ENCODE results near the gene SP8. TPM values are rescaled to one million over a fixed set of nuclear protein-coding genes. Genes with fewer than 3 reads are reported as not detected.

The SP8 gene
- total RNA-seq, 2 experiments from 2014 or later = not detected

DNA sequence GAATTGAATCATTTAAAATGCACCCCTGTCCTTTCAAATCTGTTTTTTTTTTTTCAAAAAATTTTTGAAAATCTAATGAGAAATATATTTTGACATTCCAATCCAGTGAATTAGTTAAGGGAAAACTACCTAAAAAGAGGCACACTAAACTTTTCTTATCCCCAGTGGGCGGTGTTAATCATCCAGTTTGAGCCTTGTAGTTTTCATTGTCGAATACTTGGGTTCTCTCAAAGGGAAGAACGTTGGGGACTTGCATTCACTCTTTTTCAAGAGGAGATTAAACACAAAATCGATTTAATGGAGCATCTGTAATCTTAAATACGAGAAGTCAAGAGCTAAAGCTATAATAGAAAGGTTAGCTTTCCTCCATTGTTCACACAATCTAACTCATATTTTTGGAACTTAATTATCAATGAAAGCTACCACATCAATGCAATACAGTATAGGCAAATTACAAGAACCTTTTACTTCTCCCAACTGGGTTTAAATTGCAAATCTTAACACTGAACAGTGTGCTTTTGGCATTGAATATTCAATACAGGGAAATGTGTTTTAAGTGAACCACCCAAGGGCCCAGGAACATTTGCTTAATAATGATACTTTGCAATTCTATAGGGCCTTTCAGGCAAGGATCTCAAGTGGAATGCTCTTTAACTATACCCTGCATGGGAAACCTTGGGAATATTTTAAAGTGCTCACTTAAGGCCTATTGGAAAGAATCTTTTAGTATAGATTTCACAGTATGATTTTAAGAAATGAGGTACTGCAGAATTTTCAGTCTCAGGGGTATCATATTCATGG lies 13.1 kb upstream of the SP8 start:
- Mint-ChIP-seq H3K36me3 (ENCODE audit: low read depth) (peaks cover 4% of the 10 kb centered on the region), H3K4me1 (ENCODE audit: low read depth) (peaks cover 18% of the 10 kb centered on the region), H3K4me3 (no peak overlapping the region), H3K27me3 (peaks cover 74% of the 10 kb centered on the region), H3K27ac (no peak overlapping the region), H3K9me3 (peaks cover 5% of the 10 kb centered on the region)
- H3K27me3 ChIP-seq (ENCODE audit: control insufficient read depth in 1 of 2, insufficient read depth in 2 of 2, low read length in 2 of 2) = peaks cover 32 to 62% of the 10 kb centered on the region in 2 experiments
- TF ChIP-seq, protein P1, sequence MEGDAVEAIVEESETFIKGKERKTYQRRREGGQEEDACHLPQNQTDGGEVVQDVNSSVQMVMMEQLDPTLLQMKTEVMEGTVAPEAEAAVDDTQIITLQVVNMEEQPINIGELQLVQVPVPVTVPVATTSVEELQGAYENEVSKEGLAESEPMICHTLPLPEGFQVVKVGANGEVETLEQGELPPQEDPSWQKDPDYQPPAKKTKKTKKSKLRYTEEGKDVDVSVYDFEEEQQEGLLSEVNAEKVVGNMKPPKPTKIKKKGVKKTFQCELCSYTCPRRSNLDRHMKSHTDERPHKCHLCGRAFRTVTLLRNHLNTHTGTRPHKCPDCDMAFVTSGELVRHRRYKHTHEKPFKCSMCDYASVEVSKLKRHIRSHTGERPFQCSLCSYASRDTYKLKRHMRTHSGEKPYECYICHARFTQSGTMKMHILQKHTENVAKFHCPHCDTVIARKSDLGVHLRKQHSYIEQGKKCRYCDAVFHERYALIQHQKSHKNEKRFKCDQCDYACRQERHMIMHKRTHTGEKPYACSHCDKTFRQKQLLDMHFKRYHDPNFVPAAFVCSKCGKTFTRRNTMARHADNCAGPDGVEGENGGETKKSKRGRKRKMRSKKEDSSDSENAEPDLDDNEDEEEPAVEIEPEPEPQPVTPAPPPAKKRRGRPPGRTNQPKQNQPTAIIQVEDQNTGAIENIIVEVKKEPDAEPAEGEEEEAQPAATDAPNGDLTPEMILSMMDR (IDR thresholded peaks at IDR 0.05) = no peak
- ChIA-PET POLR2A (no interaction called here), CTCF (no interaction called here)
- no peak overlapping the region for H3K4me3 ChIP-seq (ENCODE audit: low read length)
- no peak for ATAC-seq (ENCODE audit: poor library complexity)
- H3K4me1 ChIP-seq (ENCODE audit: insufficient read depth, low read length) = peaks cover 15% of the 10 kb centered on the region
- intact Hi-C loops (cut with DNase I, micrococcal nuclease) = no loop called here
- no peaks in the 10 kb centered on the region for H3K36me3 ChIP-seq (ENCODE audit: insufficient read depth, low read length)
- no peak overlapping the region for H3K27ac ChIP-seq (ENCODE audit: low read depth in 1 of 2, low read length in 2 of 2)
- no peak for DNase-seq
- peaks cover 6 to 22% of the 10 kb centered on the region in 2 experiments for H3K9me3 ChIP-seq (ENCODE audit: control insufficient read depth in 1 of 2, insufficient read depth in 1 of 2, low read length in 2 of 2)

DNA sequence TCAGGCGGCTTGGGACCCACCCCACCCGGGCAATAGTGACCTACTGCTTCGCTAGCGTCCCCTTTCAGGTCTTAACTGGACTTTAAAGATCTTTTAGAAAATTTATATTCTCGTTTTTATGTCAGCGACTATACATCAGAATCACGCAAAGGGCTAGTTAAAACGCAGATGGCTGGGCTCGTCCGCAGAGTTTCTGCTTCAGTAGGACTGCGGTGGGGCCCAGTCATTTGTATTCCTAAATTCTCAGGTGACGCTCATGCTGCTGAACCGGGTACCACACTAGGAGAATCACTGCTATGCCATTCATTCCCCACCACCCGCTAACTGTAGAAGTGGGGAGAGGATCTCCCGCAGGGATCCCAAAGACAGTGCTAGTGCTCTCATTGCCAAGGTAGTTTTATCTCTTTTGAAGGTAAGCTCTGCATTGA lies 12.0 kb upstream of the SP8 start:
- peaks cover 42 to 71% of the 10 kb centered on the region in 2 experiments for H3K27me3 ChIP-seq (ENCODE audit: control insufficient read depth in 1 of 2, insufficient read depth in 2 of 2, low read length in 2 of 2)
- DNase-seq = no peak
- TF ChIP-seq, protein P1 (IDR thresholded peaks at IDR 0.05) = no peak
- POLR2A ChIA-PET = no interaction called here
- H3K27ac Mint-ChIP-seq = no peak overlapping the region
- H3K36me3 ChIP-seq (ENCODE audit: insufficient read depth, low read length) = no peaks in the 10 kb centered on the region
- H3K36me3 Mint-ChIP-seq (ENCODE audit: low read depth) = peaks cover 4% of the 10 kb centered on the region
- no peak overlapping the region for H3K27ac ChIP-seq (ENCODE audit: low read depth in 1 of 2, low read length in 2 of 2)
- peak overlapping the region; percentile 88 for H3K4me3 Mint-ChIP-seq
- H3K4me1 Mint-ChIP-seq (ENCODE audit: low read depth) = peaks cover 18% of the 10 kb centered on the region
- no peak for ATAC-seq (ENCODE audit: poor library complexity)
- peaks cover 75% of the 10 kb centered on the region for H3K27me3 Mint-ChIP-seq
- CTCF ChIA-PET = no interaction called here
- H3K9me3 Mint-ChIP-seq = peaks cover 5% of the 10 kb centered on the region
- H3K4me1 ChIP-seq (ENCODE audit: insufficient read depth, low read length) = peaks cover 15% of the 10 kb centered on the region
- H3K9me3 ChIP-seq (ENCODE audit: control insufficient read depth in 1 of 2, insufficient read depth in 1 of 2, low read length in 2 of 2) = peaks cover 14 to 29% of the 10 kb centered on the region in 2 experiments
- intact Hi-C loops (cut with DNase I, micrococcal nuclease) = no loop called here
- H3K4me3 ChIP-seq (ENCODE audit: low read length) = no peak overlapping the region

DNA sequence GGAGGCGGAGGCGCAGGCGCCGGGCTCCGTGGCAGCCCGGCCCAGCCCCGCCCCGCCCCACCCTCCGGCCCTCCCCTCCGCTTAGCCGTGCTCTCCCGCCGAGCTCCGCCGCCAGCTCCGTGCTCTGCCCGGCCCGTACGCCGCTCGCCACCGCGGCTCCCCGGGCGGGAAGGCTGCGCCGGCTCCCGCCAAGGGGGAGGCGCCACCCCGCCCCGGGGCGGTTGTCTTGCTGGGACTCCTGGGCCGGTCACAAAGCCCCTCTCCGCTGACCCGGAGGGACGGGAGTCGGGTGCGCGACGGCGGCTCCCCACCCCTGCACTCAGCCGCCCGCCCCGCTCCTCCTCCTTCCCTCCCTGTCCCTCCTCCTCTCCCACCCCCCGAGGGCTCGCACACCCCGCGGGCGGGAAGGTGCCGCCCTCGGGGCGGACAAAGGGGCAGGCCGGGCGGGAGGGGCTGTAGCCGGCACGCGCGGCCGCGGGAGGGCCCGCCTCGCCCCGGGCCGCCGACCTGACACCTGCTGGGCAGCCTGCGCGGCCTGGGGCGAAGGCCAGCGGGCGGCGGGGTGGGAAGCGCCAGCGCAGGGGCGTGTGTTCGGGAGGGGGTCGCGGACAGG lies 11.5 kb upstream of the SP8 start:
- TF ChIP-seq, protein P1 (IDR thresholded peaks at IDR 0.05) = no peak
- H3K4me3 Mint-ChIP-seq = peak overlapping the region; percentile 88
- CTCF ChIA-PET = no interaction called here
- Histone ChIP-seq H3K27ac (ENCODE audit: low read depth in 1 of 2, low read length in 2 of 2) (no peak overlapping the region), H3K4me3 (ENCODE audit: low read length) (no peak overlapping the region), H3K27me3 (ENCODE audit: control insufficient read depth in 1 of 2, insufficient read depth in 2 of 2, low read length in 2 of 2) (peaks cover 46 to 75% of the 10 kb centered on the region in 2 experiments), H3K4me1 (ENCODE audit: insufficient read depth, low read length) (peaks cover 15% of the 10 kb centered on the region), H3K36me3 (ENCODE audit: insufficient read depth, low read length) (no peaks in the 10 kb centered on the region), H3K9me3 (ENCODE audit: control insufficient read depth in 1 of 2, insufficient read depth in 1 of 2, low read length in 2 of 2) (peaks cover 15 to 30% of the 10 kb centered on the region in 2 experiments)
- ATAC-seq (ENCODE audit: poor library complexity) (peak; percentile 43), DNase-seq (peak in 1 of 14 experiments; percentile 47)
- H3K27ac Mint-ChIP-seq = no peak overlapping the region
- POLR2A ChIA-PET = no interaction called here
- peaks cover 18% of the 10 kb centered on the region for H3K4me1 Mint-ChIP-seq (ENCODE audit: low read depth)
- H3K36me3 Mint-ChIP-seq (ENCODE audit: low read depth) = peaks cover 4% of the 10 kb centered on the region
- intact Hi-C loops (cut with DNase I, micrococcal nuclease) = no loop called here
- H3K27me3 Mint-ChIP-seq = peaks cover 81% of the 10 kb centered on the region
- peaks cover 6% of the 10 kb centered on the region for H3K9me3 Mint-ChIP-seq

Data from CD4-positive, alpha-beta T cell (primary cell).